CD8-positive, alpha-beta memory T cell (primary cell): Measurements from ENCODE around the gene SCAF1. TPM values are rescaled to one million over a fixed set of nuclear protein-coding genes. Genes with fewer than 3 reads are reported as not detected.
"Not testable (repeated sequence)": the region's sequence is repeated elsewhere in the genome, so short reads cannot be mapped to it uniquely, and the experiment has no call there.

Source experiments
- CTCF ChIA-PET: fragments of 350-600 bp; sonication (Branson Sonifier 250); formaldehyde crosslinking; loops from one replicate; lab custom pipeline; 2021; ENCODE audit warnings: antibody characterized with exemption; lab: Charles Lee
- POLR2A ChIA-PET: fragments of 350-600 bp; sonication (Branson Sonifier 250); formaldehyde crosslinking; loops from one replicate; lab custom pipeline; 2021; ENCODE audit warnings: antibody characterized with exemption; lab: Charles Lee
- DNase-seq, 5 donors: peaks; one replicate each; pipeline versions ENCODE4 v3.0.0 to v3.0.0-alpha.2; 2020 to 2022; ENCODE audit warnings: mixed read lengths in 1 of 5
- H3K27ac ChIP-seq: one replicate; pipeline ENCODE4 v1.7.0; 2013; ENCODE audit warnings: low read depth, mild to moderate bottlenecking, low read length, moderate library complexity
- H3K27me3 ChIP-seq: 2 replicates; pipeline ENCODE4 v1.7.0; 2013; ENCODE audit warnings: low read length, mild to moderate bottlenecking; ENCODE audit not compliant: insufficient read depth, poor library complexity, severe bottlenecking
- H3K36me3 ChIP-seq: 2 replicates; pipeline ENCODE4 v1.7.0; 2013; ENCODE audit warnings: mild to moderate bottlenecking, low read length, moderate library complexity; ENCODE audit not compliant: insufficient read depth
- H3K4me1 ChIP-seq: 2 replicates; pipeline ENCODE4 v1.7.0; 2013; ENCODE audit warnings: mild to moderate bottlenecking, low read length, moderate library complexity; ENCODE audit not compliant: insufficient read depth
- H3K4me3 ChIP-seq: 2 replicates; pipeline ENCODE4 v1.7.0; 2013; ENCODE audit warnings: mild to moderate bottlenecking, low read length
- H3K9me3 ChIP-seq: 2 replicates; pipeline ENCODE4 v1.7.0; 2013; ENCODE audit warnings: mild to moderate bottlenecking, low read length
- H3K27ac Mint-ChIP-seq, 8 donors: one replicate each; pipeline ENCODE4 v1.8.0; 2020 to 2021; ENCODE audit warnings: mixed read lengths in 8 of 8, mild to moderate bottlenecking in 6 of 8, inconsistent platforms in 3 of 8, moderate library complexity in 3 of 8
- H3K27me3 Mint-ChIP-seq, 2 donors: one replicate each; pipeline ENCODE4 v1.8.0; 2020 to 2021; ENCODE audit warnings: mixed read lengths in 2 of 2, mild to moderate bottlenecking in 1 of 2, moderate library complexity in 1 of 2
- H3K36me3 Mint-ChIP-seq, 3 donors: one replicate each; pipeline ENCODE4 v1.8.0; 2020 to 2021; ENCODE audit warnings: mixed read lengths in 3 of 3, inconsistent platforms in 1 of 3, mild to moderate bottlenecking in 1 of 3
- H3K4me1 Mint-ChIP-seq, 3 donors: one replicate each; pipeline ENCODE4 v1.8.0; 2020 to 2021; ENCODE audit warnings: mixed read lengths in 3 of 3, inconsistent platforms in 1 of 3, mild to moderate bottlenecking in 1 of 3
- H3K4me3 Mint-ChIP-seq, 7 donors: one replicate each; pipeline ENCODE4 v1.8.0; 2020 to 2021; ENCODE audit warnings: mixed read lengths in 7 of 7, mild to moderate bottlenecking in 6 of 7, moderate library complexity in 4 of 7, inconsistent platforms in 2 of 7
- H3K9me3 Mint-ChIP-seq, 5 donors: one replicate each; pipeline ENCODE4 v1.8.0; 2020 to 2022; ENCODE audit warnings: mixed read lengths in 5 of 5, mild to moderate bottlenecking in 3 of 5, moderate library complexity in 2 of 5, inconsistent platforms in 1 of 5
- polyA plus RNA-seq: library from polyadenylated mRNA; unstranded; fragments of 300-500 nt; fragmentation: Illumina TruSeq; gene quantifications from one replicate; pipeline ENCODE4 v1.2.3, GENCODE V29; 2021
- total RNA-seq, 2 experiments: library from RNA; stranded (reverse); gene quantifications; one replicate each; pipeline ENCODE4 v1.2.3, GENCODE V29; 2021

SCAF1 gene
- total and polyA plus RNA-seq, 3 experiments from 2014 or later = 3.2 to 79.7 (median 79.2) TPM

GRCh38 chr19:49632576-49632975, 9.4 kb upstream of the SCAF1 start:
- H3K4me1 Mint-ChIP-seq = peaks cover 0 to 5% (median 5%) of the 10 kb centered on the region in 3 donors
- H3K27ac ChIP-seq = no peak overlapping the region
- no peak for DNase-seq
- ChIA-PET CTCF (interaction anchor here (0.7 kb wide), 1 partner anchor 58 kb away, joined by 3 read pairs; no protein-coding TSS in a partner anchor), POLR2A (no interaction called here)
- no peaks in the 10 kb centered on the region for H3K4me1 ChIP-seq
- no peaks in the 10 kb centered on the region for H3K9me3 Mint-ChIP-seq
- H3K27me3 Mint-ChIP-seq = no peaks in the 10 kb centered on the region
- no peaks in the 10 kb centered on the region for H3K36me3 ChIP-seq
- H3K36me3 Mint-ChIP-seq = peaks cover 0 to 12% (median 3%) of the 10 kb centered on the region in 3 donors
- no peaks in the 10 kb centered on the region for H3K27me3 ChIP-seq
- H3K9me3 ChIP-seq = no peaks in the 10 kb centered on the region
- no peak overlapping the region for H3K4me3 Mint-ChIP-seq
- peak overlapping the region in 1 of 8 donors; percentile 89 for H3K27ac Mint-ChIP-seq
- H3K4me3 ChIP-seq = no peak overlapping the region

GRCh38 chr19:49633273-49633672, 8.7 kb upstream of the SCAF1 start:
- H3K36me3 Mint-ChIP-seq = not testable (repeated sequence)

GRCh38 chr19:49635530-49636232, 6.3 kb upstream of the SCAF1 start:
- H3K4me3 Mint-ChIP-seq = no peak overlapping the region
- peaks cover 19 to 31% (median 31%) of the 10 kb centered on the region in 3 donors for H3K4me1 Mint-ChIP-seq
- Histone ChIP-seq H3K4me3 (no peak overlapping the region), H3K9me3 (no peaks in the 10 kb centered on the region), H3K27ac (no peak overlapping the region), H3K36me3 (no peaks in the 10 kb centered on the region), H3K27me3 (no peaks in the 10 kb centered on the region), H3K4me1 (peaks cover 15% of the 10 kb centered on the region)
- peaks cover 0 to 4% (median 0%) of the 10 kb centered on the region in 3 donors for H3K36me3 Mint-ChIP-seq
- H3K27ac Mint-ChIP-seq = peak overlapping the region in 5 of 8 donors; percentile 29 to 95 (median 38)
- ChIA-PET CTCF (interaction anchor here (0.6 kb wide), 1 partner anchor 23 kb away, joined by 4 read pairs; no protein-coding TSS in a partner anchor), POLR2A (interaction anchor here (1.1 kb wide), 1 partner anchor 9 kb away, joined by 4 read pairs; no protein-coding TSS in a partner anchor)
- H3K27me3 Mint-ChIP-seq = no peaks in the 10 kb centered on the region
- H3K9me3 Mint-ChIP-seq = no peaks in the 10 kb centered on the region
- DNase-seq = no peak

More at GRCh38 chr19:49633273-49633672, 8.7 kb upstream of the SCAF1 start:
- H3K27me3 ChIP-seq, H3K4me1 ChIP-seq, H3K9me3 ChIP-seq, H3K36me3 ChIP-seq, H3K9me3 Mint-ChIP-seq, CTCF ChIA-PET, H3K4me3 ChIP-seq, H3K27ac Mint-ChIP-seq, POLR2A ChIA-PET, H3K4me3 Mint-ChIP-seq, H3K27me3 Mint-ChIP-seq, H3K27ac ChIP-seq, DNase-seq: not testable (repeated sequence)
- H3K4me1 Mint-ChIP-seq = peaks cover 4 to 11% (median 10%) of the 10 kb centered on the region in 3 donors

- CTCF ChIA-PET = interaction anchor here (0.6 kb wide), 1 partner anchor 23 kb away, joined by 4 read pairs; no protein-coding TSS in a partner anchor
- no peak overlapping the region for H3K27ac ChIP-seq
- POLR2A ChIA-PET = interaction anchor here (1.1 kb wide), 1 partner anchor 9 kb away, joined by 4 read pairs; no protein-coding TSS in a partner anchor
- no peak overlapping the region for H3K4me3 ChIP-seq
- Mint-ChIP-seq H3K4me1 (peaks cover 24 to 37% (median 32%) of the 10 kb centered on the region in 3 donors), H3K9me3 (no peaks in the 10 kb centered on the region), H3K36me3 (peaks cover 0 to 4% (median 0%) of the 10 kb centered on the region in 3 donors), H3K4me3 (no peak overlapping the region), H3K27ac (peak overlapping the region in 3 of 8 donors; percentile 34 to 93 (median 37)), H3K27me3 (no peaks in the 10 kb centered on the region)
- H3K27me3 ChIP-seq = no peaks in the 10 kb centered on the region
- no peaks in the 10 kb centered on the region for H3K36me3 ChIP-seq
- DNase-seq = no peak
- peaks cover 22% of the 10 kb centered on the region for H3K4me1 ChIP-seq
- no peaks in the 10 kb centered on the region for H3K9me3 ChIP-seq
Measured at GRCh38 chr19:49636233-49636932, 5.6 kb upstream of the SCAF1 start.

GRCh38 chr19:49637821-49638738, 3.9 kb upstream of the SCAF1 start:
- H3K27ac Mint-ChIP-seq = peak overlapping the region; percentile 39 to 92 (median 70)
- Histone ChIP-seq H3K9me3 (no peaks in the 10 kb centered on the region), H3K36me3 (no peaks in the 10 kb centered on the region), H3K4me1 (peaks cover 32% of the 10 kb centered on the region), H3K27me3 (no peaks in the 10 kb centered on the region), H3K27ac (peak overlapping the region; percentile 31), H3K4me3 (no peak overlapping the region)
- ChIA-PET POLR2A (interaction anchor here (1.1 kb wide), 1 partner anchor 38 kb away, joined by 6 read pairs; no protein-coding TSS in a partner anchor), CTCF (no interaction called here)
- peak in 1 of 5 donors; percentile 47 for DNase-seq
- peaks cover 0 to 3% of the 10 kb centered on the region in 2 donors for H3K27me3 Mint-ChIP-seq
- H3K36me3 Mint-ChIP-seq = peaks cover 0 to 7% (median 0%) of the 10 kb centered on the region in 3 donors
- peaks cover 38 to 48% (median 45%) of the 10 kb centered on the region in 3 donors for H3K4me1 Mint-ChIP-seq
- peak overlapping the region; percentile 44 to 94 (median 65) for H3K4me3 Mint-ChIP-seq
- no peaks in the 10 kb centered on the region for H3K9me3 Mint-ChIP-seq

- no peaks in the 10 kb centered on the region for H3K9me3 Mint-ChIP-seq
- H3K4me3 Mint-ChIP-seq = peak overlapping the region; percentile 66 to 97 (median 94)
- peaks cover 51 to 63% (median 60%) of the 10 kb centered on the region in 3 donors for H3K4me1 Mint-ChIP-seq
- peak overlapping the region; percentile 61 for H3K27ac ChIP-seq
- H3K4me3 ChIP-seq = peak overlapping the region; percentile 87
- no peaks in the 10 kb centered on the region for H3K36me3 ChIP-seq
- CTCF ChIA-PET = interaction anchor here (0.7 to 2.7 kb wide), 13 partner anchors 14 to 237 kb away, joined by 3 to 18 read pairs (median 4); partner anchors contain the start of genes AKT1S1, BCL2L12, IRF3 and NOSIP
- DNase-seq = peak in 1 of 5 donors; percentile 33
- no peaks in the 10 kb centered on the region for H3K27me3 ChIP-seq
- peaks cover 0 to 17% (median 0%) of the 10 kb centered on the region in 3 donors for H3K36me3 Mint-ChIP-seq
- H3K4me1 ChIP-seq = peaks cover 37% of the 10 kb centered on the region
- H3K9me3 ChIP-seq = no peaks in the 10 kb centered on the region
- peaks cover 0 to 3% of the 10 kb centered on the region in 2 donors for H3K27me3 Mint-ChIP-seq
- POLR2A ChIA-PET = interaction anchor here (0.5 to 5.2 kb wide), 18 partner anchors 9 to 304 kb away, joined by 3 to 61 read pairs (median 5); partner anchors contain the start of genes AKT1S1, BCL2L12, CD37 and IRF3
- peak overlapping the region; percentile 69 to 98 (median 90) for H3K27ac Mint-ChIP-seq
Measured at GRCh38 chr19:49639401-49640112, 2.5 kb upstream of the SCAF1 start.
